Retinal pigment epithelial cell (primary cell): Measurements from ENCODE around the gene KRT15.

ENCODE experiments used
- DNase-seq: peaks from one replicate; pipeline ENCODE4 v3.0.0-alpha.2; 2010; ENCODE audit warnings: low read depth
- H3K4me3 ChIP-seq: 2 replicates; pipeline ENCODE4 v1.5.1; 2011; ENCODE audit warnings: mild to moderate bottlenecking, low read length, control low read depth, moderate library complexity
- CTCF ChIP-seq: conservative IDR thresholded peaks from 2 replicates; pipeline ENCODE4 v1.5.1; 2011; ENCODE audit warnings: low read depth, low read length, control low read depth, inconsistent platforms

The KRT15 gene

GRCh38 chr17:41466988-41467387 is 51.7 kb downstream of the KRT15 start, which contains the start of gene KRT32:
Gene KRT32, minus strand, starts transcription at chr17:41467386. Its CDS starts 61 bp downstream, at chr17:41467325.
- TF ChIP-seq CTCF: no peak
- no peak for DNase-seq
- no peak within 1 kb of the TSS for H3K4me3 ChIP-seq

- H3K4me3 ChIP-seq: no peak overlapping the region
- no peak for TF ChIP-seq CTCF
- peak; percentile 97 for DNase-seq
Observed at GRCh38 chr17:41464682-41465081, 54.0 kb downstream of the KRT15 start.

- TF ChIP-seq CTCF: no peak
- H3K4me3 ChIP-seq: no peak overlapping the region
Observed at GRCh38 chr17:41464173-41464572, 54.5 kb downstream of the KRT15 start.

GRCh38 chr17:41463746-41464145 is 54.9 kb downstream of the KRT15 start:
- no peak for DNase-seq
- H3K4me3 ChIP-seq: no peak overlapping the region
- TF ChIP-seq CTCF: no peak

More at GRCh38 chr17:41464173-41464572, 54.5 kb downstream of the KRT15 start:
- DNase-seq: no peak
